HEK293 (cell line): ENCODE data around the gene KBTBD3.

Experiments used
- KLF16 ChIP-seq: fragments of 450-650 bp; formaldehyde crosslinking; IDR thresholded peaks from 2 replicates; pipeline ENCODE4 v1.5.1; 2017; ENCODE audit warnings: missing biosample characterization, missing genetic modification characterization
- KLF7 ChIP-seq: fragments of 450-650 bp; formaldehyde crosslinking; IDR thresholded peaks from 2 replicates; pipeline ENCODE4 v1.5.1; 2016; ENCODE audit warnings: missing biosample characterization, missing genetic modification characterization, borderline replicate concordance
- ZBTB21 ChIP-seq: fragments of 450-650 bp; formaldehyde crosslinking; IDR thresholded peaks from 2 replicates; pipeline ENCODE4 v1.5.1; 2017; ENCODE audit warnings: missing biosample characterization, missing genetic modification characterization
- ZNF148 ChIP-seq: fragments of 450-650 bp; formaldehyde crosslinking; IDR thresholded peaks from 2 replicates; pipeline ENCODE4 v1.5.0; 2017; ENCODE audit warnings: missing biosample characterization, missing genetic modification characterization, borderline replicate concordance
- ZNF23 ChIP-seq: fragments of 450-650 bp; formaldehyde crosslinking; IDR thresholded peaks from 2 replicates; pipeline ENCODE4 v1.5.1; 2016; ENCODE audit warnings: missing biosample characterization, missing genetic modification characterization, borderline replicate concordance
- ZNF830 ChIP-seq: fragments of 450-650 bp; IDR thresholded peaks from 2 replicates; pipeline ENCODE4 v1.5.0; 2018; ENCODE audit warnings: missing biosample characterization, missing genetic modification characterization, low read depth, mild to moderate bottlenecking, moderate library complexity
- TF ChIP-seq, protein P1 (sequence below): fragments of 450-650 bp; formaldehyde crosslinking; optimal IDR thresholded peaks from 2 replicates; pipeline ENCODE3; 2016; ENCODE audit warnings: missing biosample characterization, mild to moderate bottlenecking, missing genetic modification characterization
- TF ChIP-seq, protein P2 (sequence below): fragments of 450-650 bp; formaldehyde crosslinking; IDR thresholded peaks from 2 replicates; pipeline ENCODE4 v1.5.1; 2016; ENCODE audit warnings: missing biosample characterization, missing genetic modification characterization
- TF ChIP-seq, protein P3 (sequence below): sonication (generic); formaldehyde crosslinking; IDR thresholded peaks from 2 replicates; pipeline ENCODE4 v1.8.1; 2022; ENCODE audit warnings: mild to moderate bottlenecking, moderate library complexity, missing genetic modification reagents
- TF ChIP-seq, protein P4 (sequence below): fragments of 450-650 bp; formaldehyde crosslinking; IDR thresholded peaks from 2 replicates; pipeline ENCODE4 v1.5.1; 2016; ENCODE audit warnings: missing biosample characterization, missing genetic modification characterization, borderline replicate concordance
- TF ChIP-seq, protein P5 (sequence below): fragments of 450-650 bp; formaldehyde crosslinking; IDR thresholded peaks from 2 replicates; pipeline ENCODE4 v1.5.1; 2016; ENCODE audit warnings: missing biosample characterization, missing genetic modification characterization

GRCh38 chr11:106101370-106101769 lies 24.2 kb upstream of the KBTBD3 start:
- TF ChIP-seq KLF16 (tag by site-specific recombination) (no peak), ZBTB21 (tag by site-specific recombination) (no peak), KLF7 (no peak), ZNF23 (tag by site-specific recombination) (no peak), ZNF148 (tag by site-specific recombination) (no peak), ZNF830 (no peak)
- TF ChIP-seq, protein P1, sequence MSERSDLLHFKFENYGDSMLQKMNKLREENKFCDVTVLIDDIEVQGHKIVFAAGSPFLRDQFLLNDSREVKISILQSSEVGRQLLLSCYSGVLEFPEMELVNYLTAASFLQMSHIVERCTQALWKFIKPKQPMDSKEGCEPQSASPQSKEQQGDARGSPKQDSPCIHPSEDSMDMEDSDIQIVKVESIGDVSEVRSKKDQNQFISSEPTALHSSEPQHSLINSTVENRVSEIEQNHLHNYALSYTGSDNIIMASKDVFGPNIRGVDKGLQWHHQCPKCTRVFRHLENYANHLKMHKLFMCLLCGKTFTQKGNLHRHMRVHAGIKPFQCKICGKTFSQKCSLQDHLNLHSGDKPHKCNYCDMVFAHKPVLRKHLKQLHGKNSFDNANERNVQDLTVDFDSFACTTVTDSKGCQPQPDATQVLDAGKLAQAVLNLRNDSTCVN: no peak
- TF ChIP-seq, protein P2, sequence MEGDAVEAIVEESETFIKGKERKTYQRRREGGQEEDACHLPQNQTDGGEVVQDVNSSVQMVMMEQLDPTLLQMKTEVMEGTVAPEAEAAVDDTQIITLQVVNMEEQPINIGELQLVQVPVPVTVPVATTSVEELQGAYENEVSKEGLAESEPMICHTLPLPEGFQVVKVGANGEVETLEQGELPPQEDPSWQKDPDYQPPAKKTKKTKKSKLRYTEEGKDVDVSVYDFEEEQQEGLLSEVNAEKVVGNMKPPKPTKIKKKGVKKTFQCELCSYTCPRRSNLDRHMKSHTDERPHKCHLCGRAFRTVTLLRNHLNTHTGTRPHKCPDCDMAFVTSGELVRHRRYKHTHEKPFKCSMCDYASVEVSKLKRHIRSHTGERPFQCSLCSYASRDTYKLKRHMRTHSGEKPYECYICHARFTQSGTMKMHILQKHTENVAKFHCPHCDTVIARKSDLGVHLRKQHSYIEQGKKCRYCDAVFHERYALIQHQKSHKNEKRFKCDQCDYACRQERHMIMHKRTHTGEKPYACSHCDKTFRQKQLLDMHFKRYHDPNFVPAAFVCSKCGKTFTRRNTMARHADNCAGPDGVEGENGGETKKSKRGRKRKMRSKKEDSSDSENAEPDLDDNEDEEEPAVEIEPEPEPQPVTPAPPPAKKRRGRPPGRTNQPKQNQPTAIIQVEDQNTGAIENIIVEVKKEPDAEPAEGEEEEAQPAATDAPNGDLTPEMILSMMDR: no peak
- TF ChIP-seq, protein P3, sequence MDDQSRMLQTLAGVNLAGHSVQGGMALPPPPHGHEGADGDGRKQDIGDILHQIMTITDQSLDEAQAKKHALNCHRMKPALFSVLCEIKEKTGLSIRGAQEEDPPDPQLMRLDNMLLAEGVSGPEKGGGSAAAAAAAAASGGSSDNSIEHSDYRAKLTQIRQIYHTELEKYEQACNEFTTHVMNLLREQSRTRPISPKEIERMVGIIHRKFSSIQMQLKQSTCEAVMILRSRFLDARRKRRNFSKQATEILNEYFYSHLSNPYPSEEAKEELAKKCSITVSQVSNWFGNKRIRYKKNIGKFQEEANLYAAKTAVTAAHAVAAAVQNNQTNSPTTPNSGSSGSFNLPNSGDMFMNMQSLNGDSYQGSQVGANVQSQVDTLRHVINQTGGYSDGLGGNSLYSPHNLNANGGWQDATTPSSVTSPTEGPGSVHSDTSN (CRISPR knock-in tag): no peak
- TF ChIP-seq, protein P4, sequence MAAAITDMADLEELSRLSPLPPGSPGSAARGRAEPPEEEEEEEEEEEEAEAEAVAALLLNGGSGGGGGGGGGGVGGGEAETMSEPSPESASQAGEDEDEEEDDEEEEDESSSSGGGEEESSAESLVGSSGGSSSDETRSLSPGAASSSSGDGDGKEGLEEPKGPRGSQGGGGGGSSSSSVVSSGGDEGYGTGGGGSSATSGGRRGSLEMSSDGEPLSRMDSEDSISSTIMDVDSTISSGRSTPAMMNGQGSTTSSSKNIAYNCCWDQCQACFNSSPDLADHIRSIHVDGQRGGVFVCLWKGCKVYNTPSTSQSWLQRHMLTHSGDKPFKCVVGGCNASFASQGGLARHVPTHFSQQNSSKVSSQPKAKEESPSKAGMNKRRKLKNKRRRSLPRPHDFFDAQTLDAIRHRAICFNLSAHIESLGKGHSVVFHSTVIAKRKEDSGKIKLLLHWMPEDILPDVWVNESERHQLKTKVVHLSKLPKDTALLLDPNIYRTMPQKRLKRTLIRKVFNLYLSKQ (tag by site-specific recombination): no peak
- TF ChIP-seq, protein P5, sequence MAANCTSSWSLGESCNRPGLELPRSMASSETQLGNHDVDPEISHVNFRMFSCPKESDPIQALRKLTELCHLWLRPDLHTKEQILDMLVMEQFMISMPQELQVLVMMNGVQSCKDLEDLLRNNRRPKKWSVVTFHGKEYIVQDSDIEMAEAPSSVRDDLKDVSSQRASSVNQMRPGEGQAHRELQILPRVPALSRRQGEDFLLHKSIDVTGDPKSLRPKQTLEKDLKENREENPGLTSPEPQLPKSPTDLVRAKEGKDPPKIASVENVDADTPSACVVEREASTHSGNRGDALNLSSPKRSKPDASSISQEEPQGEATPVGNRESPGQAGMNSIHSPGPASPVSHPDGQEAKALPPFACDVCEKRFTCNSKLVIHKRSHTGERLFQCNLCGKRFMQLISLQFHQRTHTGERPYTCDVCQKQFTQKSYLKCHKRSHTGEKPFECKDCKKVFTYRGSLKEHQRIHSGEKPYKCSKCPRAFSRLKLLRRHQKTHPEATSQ: no peak
